Right atrium auricular region (tissue), 2 donors: ENCODE results near the gene OR6C75. TPM values are rescaled to one million over a fixed set of nuclear protein-coding genes. Genes with fewer than 3 reads are reported as not detected.
"Not testable (repeated sequence)": the region's sequence is repeated elsewhere in the genome, so short reads cannot be mapped to it uniquely, and the experiment has no call there.

Source experiments
- DNase-seq: peaks from one replicate; pipeline ENCODE4 v3.0.0-alpha.2; 2019; ENCODE audit warnings: low spot score
- H3K27ac ChIP-seq, 2 donors: fragments of 200-600 bp; sonication (generic); 1 replicate in 1 of 2; 2 replicates in 1 of 2; pipeline ENCODE4 v1.5.1; 2016 to 2019
- H3K27me3 ChIP-seq, 2 donors: fragments of 200-600 bp; sonication (generic); one replicate each; pipeline versions ENCODE4 v1.5.1 to v1.6.0; 2017 to 2019
- H3K36me3 ChIP-seq: fragments of 200-600 bp; sonication (generic); one replicate; pipeline ENCODE4 v1.5.1; 2016
- H3K4me1 ChIP-seq, 2 donors: fragments of 200-600 bp; sonication (generic); one replicate each; pipeline versions ENCODE4 v1.5.1 to v1.6.0; 2017 to 2019
- H3K4me3 ChIP-seq, 2 donors: fragments of 200-600 bp; sonication (generic); 1 replicate in 1 of 2; 2 replicates in 1 of 2; pipeline ENCODE4 v1.5.1; 2017 to 2019; ENCODE audit warnings: mild to moderate bottlenecking in 1 of 2, moderate library complexity in 1 of 2
- H3K9me3 ChIP-seq, 2 donors: fragments of 200-600 bp; sonication (generic); one replicate each; pipeline ENCODE4 v1.5.1; 2019
- total RNA-seq, 2 donors: library from RNA; depleted of rRNA; stranded (reverse); fragments of >200 nt; gene quantifications; one replicate each; pipeline ENCODE4 v1.1.0, GENCODE V29; 2016
- TF ChIP-seq, protein P1 (sequence below), 2 donors: fragments of 200-600 bp; sonication (generic); IDR thresholded peaks; one replicate each; pipeline ENCODE4 v1.5.1; 2019; ENCODE audit warnings: antibody characterized with exemption in 2 of 2

The OR6C75 gene
- total RNA-seq, 2 donors from 2014 or later, result not detected

DNA sequence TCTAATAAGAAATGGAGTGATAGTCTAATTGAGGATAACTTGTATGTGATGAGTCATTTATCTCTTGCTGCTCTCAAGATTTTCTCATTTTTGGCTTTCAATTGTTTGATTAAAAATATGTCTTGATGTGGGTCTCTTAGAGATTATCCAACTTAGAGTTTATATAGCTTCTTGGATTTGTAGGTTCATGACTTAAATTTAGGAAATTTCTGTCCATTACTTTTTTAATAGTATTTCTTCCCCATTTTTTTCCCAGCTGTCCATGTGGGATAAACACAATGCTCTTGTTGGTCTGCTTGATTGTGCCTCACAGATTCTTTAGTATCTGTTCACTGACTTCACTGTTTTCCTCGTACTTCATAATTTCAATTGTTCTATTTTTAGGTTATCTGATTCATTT lies 45.1 kb downstream of the OR6C75 start:
- DNase-seq, result no peak

DNA sequence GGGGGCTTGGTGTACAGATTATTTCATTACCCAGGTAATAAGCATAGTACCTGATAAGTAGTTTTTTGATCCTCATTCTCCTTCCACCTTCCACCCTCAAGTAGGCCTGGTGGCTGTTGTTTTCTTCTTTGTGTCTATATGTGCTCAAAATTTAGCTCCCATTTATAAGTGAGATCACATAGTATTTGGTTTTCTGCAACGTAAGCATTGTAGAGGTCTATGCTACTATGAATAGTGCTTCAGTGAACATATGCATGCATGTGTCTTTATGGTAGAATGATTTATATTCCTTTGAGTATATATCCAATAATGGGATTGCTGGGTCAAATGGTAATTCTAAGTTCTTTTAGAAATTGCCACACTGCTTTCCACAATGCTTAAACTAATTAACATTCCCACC lies 46.4 kb downstream of the OR6C75 start:
- DNase-seq, H3K27ac ChIP-seq, H3K4me3 ChIP-seq, H3K4me1 ChIP-seq, H3K36me3 ChIP-seq, H3K27me3 ChIP-seq: not testable (repeated sequence)
- peaks cover 0 to 10% of the 10 kb centered on the region in 2 donors for H3K9me3 ChIP-seq

More for the DNA sequence above, 45.1 kb downstream of the OR6C75 start:
- H3K36me3 ChIP-seq, result no peaks in the 10 kb centered on the region
- TF ChIP-seq, protein P1, sequence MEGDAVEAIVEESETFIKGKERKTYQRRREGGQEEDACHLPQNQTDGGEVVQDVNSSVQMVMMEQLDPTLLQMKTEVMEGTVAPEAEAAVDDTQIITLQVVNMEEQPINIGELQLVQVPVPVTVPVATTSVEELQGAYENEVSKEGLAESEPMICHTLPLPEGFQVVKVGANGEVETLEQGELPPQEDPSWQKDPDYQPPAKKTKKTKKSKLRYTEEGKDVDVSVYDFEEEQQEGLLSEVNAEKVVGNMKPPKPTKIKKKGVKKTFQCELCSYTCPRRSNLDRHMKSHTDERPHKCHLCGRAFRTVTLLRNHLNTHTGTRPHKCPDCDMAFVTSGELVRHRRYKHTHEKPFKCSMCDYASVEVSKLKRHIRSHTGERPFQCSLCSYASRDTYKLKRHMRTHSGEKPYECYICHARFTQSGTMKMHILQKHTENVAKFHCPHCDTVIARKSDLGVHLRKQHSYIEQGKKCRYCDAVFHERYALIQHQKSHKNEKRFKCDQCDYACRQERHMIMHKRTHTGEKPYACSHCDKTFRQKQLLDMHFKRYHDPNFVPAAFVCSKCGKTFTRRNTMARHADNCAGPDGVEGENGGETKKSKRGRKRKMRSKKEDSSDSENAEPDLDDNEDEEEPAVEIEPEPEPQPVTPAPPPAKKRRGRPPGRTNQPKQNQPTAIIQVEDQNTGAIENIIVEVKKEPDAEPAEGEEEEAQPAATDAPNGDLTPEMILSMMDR (IDR thresholded peaks at IDR 0.05), result no peak
- peaks cover 0 to 10% of the 10 kb centered on the region in 2 donors for H3K9me3 ChIP-seq
- no peaks in the 10 kb centered on the region for H3K27me3 ChIP-seq
- H3K27ac ChIP-seq, result no peak overlapping the region
- no peak overlapping the region for H3K4me3 ChIP-seq
- H3K4me1 ChIP-seq, result no peaks in the 10 kb centered on the region

DNA sequence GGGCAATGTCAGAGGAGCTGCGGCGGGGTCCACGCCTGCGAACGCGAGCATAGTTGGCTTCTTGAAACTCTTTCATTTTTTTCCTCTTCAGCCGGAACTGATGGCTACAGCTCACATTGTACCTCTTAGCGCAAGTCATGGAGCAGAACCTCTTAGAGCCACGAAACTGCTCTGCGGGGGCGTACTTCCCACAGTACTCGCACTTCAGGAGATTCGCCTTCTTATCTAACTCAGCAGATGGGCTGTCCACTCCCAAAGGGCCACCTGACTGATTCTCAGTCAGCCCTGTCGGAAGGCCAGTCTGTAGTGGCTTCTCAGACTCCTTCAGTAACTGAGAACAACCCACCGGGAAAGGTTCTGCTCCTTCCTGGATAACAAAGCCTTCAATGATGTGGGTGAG lies 49.4 kb downstream of the OR6C75 start:
- H3K27ac ChIP-seq, H3K27me3 ChIP-seq: not testable (repeated sequence)

DNA sequence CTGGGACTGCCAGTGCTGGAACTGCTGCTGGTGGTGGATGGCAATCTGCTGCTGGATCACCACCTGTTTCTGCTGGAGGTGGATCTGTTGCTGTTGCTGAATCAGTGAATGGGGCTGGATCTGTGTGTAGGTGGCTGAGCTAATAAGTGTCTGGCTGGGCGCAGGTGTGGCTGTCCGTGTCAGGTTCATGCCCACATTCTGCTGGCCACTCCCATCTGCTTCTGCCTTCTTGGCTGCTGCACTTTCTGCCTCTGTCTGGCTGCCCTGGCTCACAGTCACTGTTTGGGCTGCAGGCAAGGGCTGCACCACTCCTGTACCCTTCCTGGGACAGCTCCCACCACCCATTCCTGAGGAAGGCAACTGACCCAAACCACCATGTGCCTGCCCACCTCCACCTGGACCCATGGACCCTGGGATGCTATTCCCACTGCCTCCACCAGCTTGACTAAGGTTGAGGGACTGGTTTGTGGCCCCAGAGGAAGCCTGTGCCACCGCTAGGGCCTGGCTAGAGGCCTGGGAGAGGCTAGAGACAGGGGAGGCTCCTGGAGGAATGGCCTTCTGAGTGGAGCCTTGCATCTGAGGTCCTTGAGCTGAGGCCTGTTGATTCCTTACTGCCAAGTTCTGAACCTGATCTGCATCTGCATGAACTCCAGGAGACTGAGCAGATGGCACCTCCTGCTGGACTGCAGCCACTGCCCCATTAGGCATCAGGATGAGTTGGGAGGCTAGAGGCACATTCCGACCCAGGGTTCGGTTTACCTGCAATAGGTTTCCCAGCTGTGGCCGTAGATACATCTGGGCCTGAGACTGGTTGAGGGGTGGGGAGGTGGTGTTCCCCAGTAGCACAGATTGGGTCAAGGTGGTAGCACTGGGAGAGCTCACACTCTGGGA lies 51.0 kb downstream of the OR6C75 start:
- not testable (repeated sequence) for H3K27me3 ChIP-seq, H3K4me3 ChIP-seq, H3K27ac ChIP-seq, H3K36me3 ChIP-seq, H3K9me3 ChIP-seq, DNase-seq, H3K4me1 ChIP-seq

More for the DNA sequence above, 49.4 kb downstream of the OR6C75 start:
- H3K4me1 ChIP-seq, DNase-seq, H3K36me3 ChIP-seq, H3K4me3 ChIP-seq: not testable (repeated sequence)
- peaks cover 0 to 10% of the 10 kb centered on the region in 2 donors for H3K9me3 ChIP-seq

DNA sequence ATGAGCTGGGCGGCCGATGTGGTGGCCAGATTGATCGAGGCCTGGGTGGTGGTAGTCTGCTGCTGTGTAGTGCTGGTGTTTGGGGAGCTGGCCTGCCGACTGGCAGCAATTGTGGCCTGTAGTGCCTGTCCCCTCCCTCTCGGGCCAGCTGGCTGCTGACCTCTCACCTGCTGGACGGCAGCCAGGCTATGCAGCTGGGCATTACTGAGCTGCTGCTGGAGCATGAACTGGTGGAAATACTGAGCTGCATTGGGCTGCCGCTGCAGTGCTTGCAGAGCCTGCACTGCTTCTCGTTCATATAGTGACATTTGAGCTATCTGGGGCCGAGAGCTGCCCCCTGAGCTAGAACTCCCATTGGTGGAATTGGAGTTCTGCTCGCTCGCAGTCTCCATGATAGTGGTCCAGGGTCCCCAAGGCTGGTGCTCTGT lies 51.6 kb downstream of the OR6C75 start:
- not testable (repeated sequence) for H3K27ac ChIP-seq, H3K4me1 ChIP-seq, H3K36me3 ChIP-seq, DNase-seq, H3K9me3 ChIP-seq, H3K4me3 ChIP-seq, H3K27me3 ChIP-seq

DNA sequence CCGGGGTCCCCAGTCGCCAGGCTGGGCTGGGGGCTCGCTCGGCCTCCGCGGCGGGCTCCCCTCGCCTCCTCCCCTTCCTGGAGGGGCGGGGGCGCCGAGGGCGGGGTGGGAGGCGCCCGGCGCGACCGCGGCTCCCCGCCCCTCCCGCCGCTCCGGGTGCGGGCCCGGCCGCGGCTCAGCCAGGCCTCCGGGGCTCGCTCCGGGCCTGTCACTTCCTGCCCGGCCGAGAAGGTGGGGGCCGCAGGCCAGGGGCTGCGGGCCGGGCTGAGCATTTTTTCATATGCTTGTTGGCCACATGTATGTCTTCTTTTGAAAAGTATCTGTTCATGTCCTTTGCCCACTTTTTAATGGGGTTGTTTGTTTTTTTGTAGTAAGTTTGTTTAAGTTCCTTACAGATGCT lies 52.1 kb downstream of the OR6C75 start:
- not testable (repeated sequence) for H3K4me1 ChIP-seq, H3K36me3 ChIP-seq, H3K27me3 ChIP-seq, H3K9me3 ChIP-seq, DNase-seq, H3K27ac ChIP-seq, H3K4me3 ChIP-seq

DNA sequence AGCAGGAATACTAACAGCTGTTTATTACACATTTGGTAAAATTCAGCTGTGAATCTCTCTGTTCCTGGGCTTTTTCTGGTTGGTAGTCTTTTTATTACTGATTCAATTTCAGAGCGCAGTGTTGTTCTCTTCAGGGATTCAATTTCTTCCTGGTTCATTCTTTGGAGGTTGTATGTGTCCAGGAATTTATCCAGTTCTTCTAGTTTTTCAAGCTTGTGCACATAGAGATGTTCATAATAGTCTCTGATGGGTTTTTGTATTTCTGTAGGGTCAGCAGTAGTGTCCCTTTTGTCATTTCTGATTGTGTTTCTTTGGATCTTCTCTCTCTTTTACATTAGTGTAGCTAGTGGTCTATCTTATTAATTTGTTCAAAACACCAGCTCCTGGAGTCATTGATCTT lies 54.2 kb downstream of the OR6C75 start:
- no peaks in the 10 kb centered on the region for H3K36me3 ChIP-seq
- no peaks in the 10 kb centered on the region for H3K27me3 ChIP-seq
- H3K27ac ChIP-seq, result no peak overlapping the region
- no peak overlapping the region for H3K4me3 ChIP-seq
- no peaks in the 10 kb centered on the region for H3K4me1 ChIP-seq
- TF ChIP-seq, protein P1 (IDR thresholded peaks at IDR 0.05), result no peak
- H3K9me3 ChIP-seq, result no peaks in the 10 kb centered on the region
- no peak for DNase-seq

Other genes with a start within 250 kb of the OR6C75 start
- gene OR9K2, start 236.6 kb upstream of the OR6C75 start, total RNA-seq, result not detected
- not detected for gene OR10A7, start 141.9 kb upstream of the OR6C75 start, total RNA-seq
- not detected for gene OR6C74, start 118.4 kb upstream of the OR6C75 start, total RNA-seq
- not detected for gene OR6C6, start 66.4 kb upstream of the OR6C75 start, total RNA-seq
- not detected for gene OR6C1, start 48.6 kb upstream of the OR6C75 start, total RNA-seq
- gene OR6C3, start 32.2 kb upstream of the OR6C75 start, total RNA-seq, result not detected
- gene OR6C65, start 37.6 kb downstream of the OR6C75 start, total RNA-seq, result not detected
- gene OR6C76, start 63.3 kb downstream of the OR6C75 start, total RNA-seq, result not detected
- gene OR6C2, start 81.1 kb downstream of the OR6C75 start, total RNA-seq, result not detected
- not detected for gene OR6C70, start 107.2 kb downstream of the OR6C75 start, total RNA-seq
- not detected for gene OR6C68, start 129.4 kb downstream of the OR6C75 start, total RNA-seq
- not detected for gene OR6C4, start 186.6 kb downstream of the OR6C75 start, total RNA-seq
- not detected for gene OR2AP1, start 209.5 kb downstream of the OR6C75 start, total RNA-seq